ENCODE results near the gene ITCH. TPM values are rescaled to one million over a fixed set of nuclear protein-coding genes. Genes with fewer than 3 reads are reported as not detected.
"Not testable (repeated sequence)": the region's sequence is repeated elsewhere in the genome, so short reads cannot be mapped to it uniquely, and the experiment has no call there.

The ITCH gene
- total and polyA plus RNA-seq, 12 donors, result 6.7 to 47.5 (median 39.1) TPM

- Histone ChIP-seq H3K27ac (no peak overlapping the region), H3K4me3 (no peak overlapping the region), H3K36me3 (no peaks in the 10 kb centered on the region), H3K4me1 (peaks cover 0 to 9% (median 0%) of the 10 kb centered on the region in 9 donors), H3K27me3 (no peaks in the 10 kb centered on the region), H3K9me3 (no peaks in the 10 kb centered on the region)
- 89 to 90% methylated on average over 9 of the region's 9 CpGs for WGBS, 2 donors
- intact Hi-C loops (cut with DNase I), result no loop called here
- DNase-seq (no peak), ATAC-seq (no peak)
- TF ChIP-seq, protein P1, sequence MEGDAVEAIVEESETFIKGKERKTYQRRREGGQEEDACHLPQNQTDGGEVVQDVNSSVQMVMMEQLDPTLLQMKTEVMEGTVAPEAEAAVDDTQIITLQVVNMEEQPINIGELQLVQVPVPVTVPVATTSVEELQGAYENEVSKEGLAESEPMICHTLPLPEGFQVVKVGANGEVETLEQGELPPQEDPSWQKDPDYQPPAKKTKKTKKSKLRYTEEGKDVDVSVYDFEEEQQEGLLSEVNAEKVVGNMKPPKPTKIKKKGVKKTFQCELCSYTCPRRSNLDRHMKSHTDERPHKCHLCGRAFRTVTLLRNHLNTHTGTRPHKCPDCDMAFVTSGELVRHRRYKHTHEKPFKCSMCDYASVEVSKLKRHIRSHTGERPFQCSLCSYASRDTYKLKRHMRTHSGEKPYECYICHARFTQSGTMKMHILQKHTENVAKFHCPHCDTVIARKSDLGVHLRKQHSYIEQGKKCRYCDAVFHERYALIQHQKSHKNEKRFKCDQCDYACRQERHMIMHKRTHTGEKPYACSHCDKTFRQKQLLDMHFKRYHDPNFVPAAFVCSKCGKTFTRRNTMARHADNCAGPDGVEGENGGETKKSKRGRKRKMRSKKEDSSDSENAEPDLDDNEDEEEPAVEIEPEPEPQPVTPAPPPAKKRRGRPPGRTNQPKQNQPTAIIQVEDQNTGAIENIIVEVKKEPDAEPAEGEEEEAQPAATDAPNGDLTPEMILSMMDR (IDR thresholded peaks at IDR 0.05), result no peak
Observed at GRCh38 chr20:34328928-34329677, 34.0 kb upstream of the ITCH start.

DNA sequence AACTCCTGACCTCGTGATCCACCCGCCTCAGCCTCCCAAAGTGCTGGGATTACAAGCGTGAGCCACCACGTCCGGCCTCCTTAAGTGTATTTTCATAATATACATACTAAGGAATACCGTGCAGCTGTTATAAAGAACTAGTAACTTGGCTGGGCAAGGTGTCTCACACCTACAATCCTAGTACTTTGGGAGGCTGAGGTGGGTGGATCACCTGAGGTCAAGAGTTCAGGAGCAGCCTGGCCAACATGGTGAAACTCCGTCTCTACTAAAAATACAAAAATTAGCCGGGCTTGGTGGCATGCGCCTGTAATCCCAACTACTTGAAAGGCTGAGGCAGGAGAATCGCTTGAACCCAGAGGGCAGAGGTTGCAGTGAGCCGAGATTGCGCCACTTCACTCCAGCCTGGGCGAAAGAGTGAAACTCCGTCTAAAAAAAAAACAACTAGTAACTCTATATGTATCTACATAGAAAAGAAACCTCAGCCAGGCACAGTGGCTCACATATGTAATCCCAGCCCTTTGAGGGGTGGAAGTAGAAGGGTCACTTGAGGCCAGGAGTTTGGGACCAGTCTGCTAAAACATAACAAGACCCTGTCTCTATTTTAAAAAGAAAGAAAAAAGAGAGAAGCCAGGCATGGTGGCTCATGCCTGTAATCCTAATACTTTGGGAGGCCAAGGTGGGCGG, 32.1 kb upstream of the ITCH start:
- H3K9me3 ChIP-seq; H3K4me3 ChIP-seq; ATAC-seq; intact Hi-C loops (cut with DNase I); H3K27ac ChIP-seq; H3K4me1 ChIP-seq; DNase-seq; H3K27me3 ChIP-seq; H3K36me3 ChIP-seq: not testable (repeated sequence)
- WGBS, 2 donors, result 93 to 96% methylated on average over 15 of the region's 15 CpGs

- TF ChIP-seq, protein P1 (IDR thresholded peaks at IDR 0.05), result no peak
- no peaks in the 10 kb centered on the region for H3K9me3 ChIP-seq
- H3K27me3 ChIP-seq, result no peaks in the 10 kb centered on the region
- ATAC-seq, result no peak
- H3K27ac ChIP-seq, result no peak overlapping the region
- H3K36me3 ChIP-seq, result no peaks in the 10 kb centered on the region
- no peak for DNase-seq
- H3K4me3 ChIP-seq, result no peak overlapping the region
- 91 to 92% methylated on average over 7 of the region's 7 CpGs for WGBS, 2 donors
- no peaks in the 10 kb centered on the region for H3K4me1 ChIP-seq
- intact Hi-C loops (cut with DNase I), result no loop called here
Observed at GRCh38 chr20:34331838-34332237, 31.2 kb upstream of the ITCH start.

GRCh38 chr20:34332262-34332920, 30.7 kb upstream of the ITCH start:
- Histone ChIP-seq H3K9me3 (no peaks in the 10 kb centered on the region), H3K4me1 (no peaks in the 10 kb centered on the region), H3K36me3 (no peaks in the 10 kb centered on the region), H3K27me3 (no peaks in the 10 kb centered on the region), H3K4me3 (no peak overlapping the region), H3K27ac (no peak overlapping the region)
- intact Hi-C loops (cut with DNase I), result no loop called here
- DNase-seq (no peak), ATAC-seq (no peak)
- WGBS, 2 donors, result 90 to 91% methylated on average over 19 of the region's 19 CpGs
- TF ChIP-seq, protein P1 (IDR thresholded peaks at IDR 0.05), result no peak
